ENCODE data around the gene DUSP7.
"Not testable (repeated sequence)": the region's sequence is repeated elsewhere in the genome, so short reads cannot be mapped to it uniquely, and the experiment has no call there.

DUSP7 gene

DNA sequence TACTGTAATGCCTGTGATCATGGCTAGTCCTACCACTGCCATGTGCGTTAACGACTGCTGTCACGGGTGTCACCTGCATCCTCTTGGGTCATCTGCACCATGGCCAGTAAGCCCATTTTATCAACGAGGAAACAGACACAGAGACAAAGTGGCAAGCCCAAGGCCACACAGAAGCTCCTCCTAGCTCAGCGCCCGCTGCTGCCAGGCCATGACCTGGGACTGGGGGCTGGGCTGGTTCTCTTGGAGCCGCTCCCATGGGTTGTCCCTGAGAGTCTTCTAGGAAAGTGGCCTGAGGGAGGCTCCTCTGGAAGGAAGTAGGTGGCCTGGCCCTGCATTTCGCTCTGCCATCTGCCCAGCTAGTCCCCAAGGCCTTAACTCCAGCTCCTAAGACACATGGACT, 4.9 kb downstream of the DUSP7 start:
- H3K27me3 ChIP-seq (ENCODE audit: control insufficient read depth in 1 of 2, insufficient read depth in 2 of 2, low read length in 2 of 2): no peaks in the 10 kb centered on the region
- H3K9ac ChIP-seq (ENCODE audit: low read length): no peak overlapping the region
- H3K4me3 ChIP-seq (ENCODE audit: low read depth in 1 of 2, low read length in 2 of 2): no peak overlapping the region
- H3K9me3 ChIP-seq (ENCODE audit: low read length): no peaks in the 10 kb centered on the region
- H3K36me3 ChIP-seq (ENCODE audit: insufficient read depth, low read length): peaks cover 46% of the 10 kb centered on the region
- no peak overlapping the region for H3K27ac ChIP-seq (ENCODE audit: low read depth, low read length)
- H3K4me1 ChIP-seq (ENCODE audit: insufficient read depth, low read length): peaks cover 30% of the 10 kb centered on the region

DNA sequence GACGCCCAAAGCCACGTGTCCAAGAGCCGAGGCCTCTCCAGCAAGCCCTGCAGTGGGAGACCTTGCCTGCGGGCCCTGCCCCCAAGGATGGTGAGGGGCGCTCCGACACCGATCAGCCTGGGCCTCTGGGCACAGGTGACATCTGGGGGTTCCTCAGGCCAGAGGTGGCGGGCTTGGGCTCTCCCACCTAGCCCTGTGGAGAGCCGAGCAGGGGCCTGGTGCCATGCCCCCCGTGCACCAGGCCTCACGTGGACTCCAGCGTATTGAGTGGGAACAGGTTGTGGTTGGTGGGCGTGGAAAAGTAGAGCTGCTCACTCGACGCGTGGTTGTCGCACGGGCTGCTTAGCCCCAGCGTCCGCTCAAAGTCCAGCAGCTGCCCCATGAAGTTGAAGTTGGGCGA, 5.8 kb downstream of the DUSP7 start:
- H3K36me3 ChIP-seq (ENCODE audit: insufficient read depth, low read length): peaks cover 46% of the 10 kb centered on the region
- peaks cover 30% of the 10 kb centered on the region for H3K4me1 ChIP-seq (ENCODE audit: insufficient read depth, low read length)
- no peak overlapping the region for H3K4me3 ChIP-seq (ENCODE audit: low read depth in 1 of 2, low read length in 2 of 2)
- no peaks in the 10 kb centered on the region for H3K9me3 ChIP-seq (ENCODE audit: low read length)
- no peaks in the 10 kb centered on the region for H3K27me3 ChIP-seq (ENCODE audit: control insufficient read depth in 1 of 2, insufficient read depth in 2 of 2, low read length in 2 of 2)
- no peak overlapping the region for H3K9ac ChIP-seq (ENCODE audit: low read length)
- H3K27ac ChIP-seq (ENCODE audit: low read depth, low read length): no peak overlapping the region

DNA sequence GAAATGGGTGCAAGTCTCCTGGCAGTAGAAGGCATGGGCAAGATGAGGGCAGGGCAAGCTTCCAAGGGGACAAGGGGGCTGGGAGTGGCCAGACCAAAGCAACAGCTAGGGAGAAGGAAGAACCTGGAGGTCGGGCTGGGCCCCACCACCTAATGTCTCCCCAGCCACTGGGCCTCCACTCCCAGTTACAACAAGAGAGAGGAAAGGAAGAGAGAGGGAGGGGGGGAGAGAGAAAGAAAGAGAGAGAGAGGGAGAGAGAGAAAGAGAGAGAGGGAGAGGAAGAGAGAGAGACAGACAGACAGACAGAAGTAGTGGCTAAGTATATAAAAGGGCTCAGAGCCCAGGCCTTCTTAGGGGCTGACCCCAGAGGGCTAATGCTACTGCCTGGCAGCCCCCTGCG, 6.9 kb downstream of the DUSP7 start:
- peaks cover 46% of the 10 kb centered on the region for H3K36me3 ChIP-seq (ENCODE audit: insufficient read depth, low read length)
- no peak overlapping the region for H3K4me3 ChIP-seq (ENCODE audit: low read depth in 1 of 2, low read length in 2 of 2)
- no peaks in the 10 kb centered on the region for H3K27me3 ChIP-seq (ENCODE audit: control insufficient read depth in 1 of 2, insufficient read depth in 2 of 2, low read length in 2 of 2)
- H3K9ac ChIP-seq (ENCODE audit: low read length): no peak overlapping the region
- H3K27ac ChIP-seq (ENCODE audit: low read depth, low read length): no peak overlapping the region
- no peaks in the 10 kb centered on the region for H3K9me3 ChIP-seq (ENCODE audit: low read length)
- peaks cover 26% of the 10 kb centered on the region for H3K4me1 ChIP-seq (ENCODE audit: insufficient read depth, low read length)

DNA sequence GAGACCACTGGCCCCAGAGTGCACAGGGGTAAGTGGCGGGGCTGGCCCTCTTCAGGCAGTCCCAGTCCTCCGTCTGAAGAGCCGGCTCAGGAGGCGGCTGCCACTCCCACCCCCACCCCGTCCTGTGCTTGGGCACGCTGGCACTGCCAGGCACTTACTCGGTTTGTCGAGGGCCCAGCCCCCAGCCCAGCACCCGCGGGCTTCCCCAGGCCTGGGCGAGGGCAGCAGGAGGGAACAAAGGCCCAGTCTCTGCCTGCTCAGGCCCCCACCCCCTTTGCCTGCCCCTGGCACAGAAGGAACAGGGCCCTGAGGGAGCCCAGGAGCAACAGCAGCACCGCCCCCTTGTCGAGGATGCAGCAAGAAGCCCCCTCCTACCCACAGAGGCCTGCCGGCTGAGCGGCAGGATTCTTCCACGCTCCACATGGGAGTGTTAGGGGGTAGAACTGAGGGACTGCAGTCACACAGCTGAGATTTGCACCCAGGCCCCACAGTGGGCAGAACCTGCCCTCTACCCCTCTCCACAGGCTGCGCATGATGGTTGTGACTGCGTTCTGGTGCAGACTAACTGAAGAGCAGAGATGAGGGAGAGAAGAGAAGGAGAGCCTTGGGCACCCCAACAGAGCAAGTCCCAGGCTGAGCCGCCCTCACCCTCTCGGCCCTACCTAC, 8.9 kb downstream of the DUSP7 start:
- Histone ChIP-seq H3K4me3 (ENCODE audit: low read depth in 1 of 2, low read length in 2 of 2) (no peak overlapping the region), H3K27ac (ENCODE audit: low read depth, low read length) (no peak overlapping the region), H3K36me3 (ENCODE audit: insufficient read depth, low read length) (peaks cover 38% of the 10 kb centered on the region), H3K9me3 (ENCODE audit: low read length) (no peaks in the 10 kb centered on the region), H3K27me3 (ENCODE audit: control insufficient read depth in 1 of 2, insufficient read depth in 2 of 2, low read length in 2 of 2) (no peaks in the 10 kb centered on the region), H3K4me1 (ENCODE audit: insufficient read depth, low read length) (peaks cover 7% of the 10 kb centered on the region), H3K9ac (ENCODE audit: low read length) (no peak overlapping the region)

DNA sequence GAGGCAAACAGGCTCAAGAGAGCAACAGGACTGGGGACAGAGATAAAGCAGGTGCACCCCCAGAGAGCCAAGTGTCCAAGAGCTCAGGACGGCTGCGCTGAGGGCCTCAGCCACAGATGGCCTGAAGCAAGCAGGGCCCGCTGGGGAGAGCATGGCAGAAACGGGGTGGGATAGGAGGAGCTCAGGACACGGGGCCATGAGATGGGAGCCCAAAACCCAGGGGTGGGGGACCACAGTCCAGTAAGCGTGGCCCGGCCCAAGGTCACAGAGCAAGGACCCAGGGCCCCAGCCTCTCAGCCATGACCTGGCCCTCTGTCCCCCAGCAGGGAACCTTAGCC, 9.5 kb downstream of the DUSP7 start:
- H3K27me3 ChIP-seq (ENCODE audit: control insufficient read depth in 1 of 2, insufficient read depth in 2 of 2, low read length in 2 of 2): no peaks in the 10 kb centered on the region
- H3K4me3 ChIP-seq (ENCODE audit: low read depth in 1 of 2, low read length in 2 of 2): no peak overlapping the region
- no peaks in the 10 kb centered on the region for H3K9me3 ChIP-seq (ENCODE audit: low read length)
- H3K4me1 ChIP-seq (ENCODE audit: insufficient read depth, low read length): peaks cover 2% of the 10 kb centered on the region
- H3K36me3 ChIP-seq (ENCODE audit: insufficient read depth, low read length): peaks cover 34% of the 10 kb centered on the region
- no peak overlapping the region for H3K9ac ChIP-seq (ENCODE audit: low read length)
- no peak overlapping the region for H3K27ac ChIP-seq (ENCODE audit: low read depth, low read length)

DNA sequence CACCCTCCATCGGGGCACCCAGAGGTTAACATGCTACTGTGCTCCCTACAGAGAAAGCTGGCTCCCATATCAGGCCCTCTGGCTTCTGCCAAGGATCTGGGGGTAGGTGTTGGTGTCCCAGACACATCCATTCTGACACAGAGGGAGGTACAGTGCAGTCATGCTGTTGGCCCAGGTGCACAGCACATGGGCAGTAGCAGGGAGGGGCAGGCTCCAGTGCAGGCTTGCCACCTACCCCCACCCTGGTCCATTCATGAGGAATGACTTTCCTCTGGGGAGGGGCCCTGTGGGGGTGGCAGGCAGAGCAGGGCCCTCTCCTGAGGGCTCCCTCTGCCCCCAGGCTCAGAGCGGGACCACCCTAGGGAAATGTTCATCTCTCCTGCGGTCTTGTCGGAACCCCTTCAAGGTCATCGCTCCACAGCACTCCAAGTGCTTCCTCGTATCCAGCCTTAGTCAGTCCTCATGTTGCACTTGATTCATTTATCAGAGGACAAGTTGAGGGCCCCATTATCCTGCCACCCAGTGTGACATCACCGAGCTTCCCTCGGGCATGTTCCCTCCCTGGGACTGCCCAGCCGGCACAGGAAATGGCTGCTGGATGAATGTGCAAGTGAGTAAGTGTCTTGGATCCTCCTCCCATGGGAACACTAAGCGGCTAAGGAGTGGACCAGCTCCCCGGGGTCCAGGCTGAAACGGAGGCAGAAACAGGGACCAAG, 10.0 kb downstream of the DUSP7 start:
- Histone ChIP-seq H3K27me3 (ENCODE audit: control insufficient read depth in 1 of 2, insufficient read depth in 2 of 2, low read length in 2 of 2) (no peaks in the 10 kb centered on the region), H3K4me3 (ENCODE audit: low read depth in 1 of 2, low read length in 2 of 2) (no peak overlapping the region), H3K9ac (ENCODE audit: low read length) (no peak overlapping the region), H3K9me3 (ENCODE audit: low read length) (no peaks in the 10 kb centered on the region), H3K36me3 (ENCODE audit: insufficient read depth, low read length) (peaks cover 28% of the 10 kb centered on the region), H3K27ac (ENCODE audit: low read depth, low read length) (no peak overlapping the region), H3K4me1 (ENCODE audit: insufficient read depth, low read length) (no peaks in the 10 kb centered on the region)

DNA sequence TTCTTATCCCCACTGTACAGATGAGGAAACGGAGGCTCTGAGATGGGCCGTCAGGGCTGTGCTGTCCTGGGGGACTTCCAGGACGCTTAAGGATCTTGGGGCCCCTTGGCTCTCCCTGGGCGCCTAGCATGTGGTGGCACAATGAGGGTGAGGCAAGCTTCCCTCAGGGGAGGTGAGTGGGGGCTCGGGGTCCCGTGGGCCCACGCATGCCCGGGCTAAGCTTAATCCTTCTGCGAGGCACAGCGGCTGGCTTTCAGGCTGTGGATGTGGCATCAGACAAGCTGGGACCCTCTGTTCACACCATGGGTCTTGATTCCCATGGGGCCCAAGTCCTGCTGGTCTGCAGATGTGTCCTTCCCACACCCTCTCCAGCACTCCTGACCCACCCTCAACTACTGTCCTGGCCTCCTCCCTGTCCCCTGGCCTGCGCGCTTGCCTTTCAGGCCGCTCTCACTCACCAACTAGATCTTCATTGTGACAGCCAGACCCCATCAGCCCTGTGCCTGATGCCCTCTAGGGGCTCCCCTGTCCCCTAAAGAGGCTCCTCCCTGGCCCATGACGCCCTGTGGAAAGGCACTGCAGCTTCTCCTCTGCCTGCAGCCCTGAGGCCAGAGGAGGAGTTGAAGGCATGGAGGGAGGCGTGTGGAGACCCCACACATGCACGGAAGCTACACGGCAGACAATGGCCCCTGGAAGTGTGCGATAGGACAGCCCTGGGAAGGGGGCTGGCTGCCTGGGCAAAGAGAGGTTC, 11.3 kb downstream of the DUSP7 start:
- Histone ChIP-seq H3K9ac (ENCODE audit: low read length) (no peak overlapping the region), H3K9me3 (ENCODE audit: low read length) (no peaks in the 10 kb centered on the region), H3K4me1 (ENCODE audit: insufficient read depth, low read length) (no peaks in the 10 kb centered on the region), H3K27ac (ENCODE audit: low read depth, low read length) (no peak overlapping the region), H3K36me3 (ENCODE audit: insufficient read depth, low read length) (peaks cover 16% of the 10 kb centered on the region), H3K27me3 (ENCODE audit: control insufficient read depth in 1 of 2, insufficient read depth in 2 of 2, low read length in 2 of 2) (no peaks in the 10 kb centered on the region), H3K4me3 (ENCODE audit: low read depth in 1 of 2, low read length in 2 of 2) (no peak overlapping the region)

DNA sequence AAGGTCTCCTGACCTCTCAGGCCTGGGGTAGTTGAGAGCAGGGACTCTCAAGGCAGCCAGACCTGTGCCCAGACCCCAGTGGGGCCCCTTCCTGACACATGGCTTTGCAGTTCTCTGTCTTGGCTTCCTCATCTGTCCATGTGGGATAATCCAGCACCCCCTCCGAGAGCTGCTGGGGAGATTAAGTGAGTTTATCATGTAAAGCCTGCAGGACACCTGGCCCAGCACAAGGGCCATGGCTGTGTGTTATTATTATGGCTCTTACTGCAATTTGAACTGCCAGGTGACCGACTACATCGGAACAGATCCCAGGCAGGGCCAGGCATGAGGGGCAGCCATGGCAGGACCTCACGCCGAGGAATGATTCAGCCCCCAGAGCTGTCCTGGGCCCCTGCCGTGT, 12.6 kb downstream of the DUSP7 start:
- Histone ChIP-seq H3K4me3 (ENCODE audit: low read depth in 1 of 2, low read length in 2 of 2) (no peak overlapping the region), H3K36me3 (ENCODE audit: insufficient read depth, low read length) (peaks cover 5% of the 10 kb centered on the region), H3K9ac (ENCODE audit: low read length) (no peak overlapping the region), H3K27ac (ENCODE audit: low read depth, low read length) (no peak overlapping the region), H3K27me3 (ENCODE audit: control insufficient read depth in 1 of 2, insufficient read depth in 2 of 2, low read length in 2 of 2) (no peaks in the 10 kb centered on the region), H3K4me1 (ENCODE audit: insufficient read depth, low read length) (no peaks in the 10 kb centered on the region), H3K9me3 (ENCODE audit: low read length) (no peaks in the 10 kb centered on the region)

DNA sequence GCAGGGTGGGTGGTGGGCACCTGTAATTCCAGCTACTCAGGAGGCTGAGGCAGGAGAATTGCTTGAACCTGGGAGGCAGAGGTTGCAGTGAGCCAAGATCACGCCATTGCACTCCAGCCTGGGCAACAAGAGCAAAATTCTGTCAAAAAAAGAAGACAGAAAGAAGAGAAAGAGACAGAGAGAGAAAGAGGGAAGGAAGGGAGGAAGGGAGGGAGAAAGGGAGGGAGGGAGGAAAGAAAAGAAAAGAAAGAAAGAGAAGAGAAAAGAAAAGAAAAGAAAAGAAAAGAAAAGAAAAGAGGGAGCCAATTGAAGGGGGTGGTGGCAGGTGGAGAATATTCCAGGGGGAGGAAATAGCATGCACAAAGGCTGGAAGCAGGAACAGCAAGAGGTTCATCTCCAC, 13.3 kb downstream of the DUSP7 start:
- not testable (repeated sequence) for H3K27ac ChIP-seq (ENCODE audit: low read depth, low read length); H3K4me1 ChIP-seq (ENCODE audit: insufficient read depth, low read length); H3K4me3 ChIP-seq (ENCODE audit: low read depth in 1 of 2, low read length in 2 of 2); H3K9ac ChIP-seq (ENCODE audit: low read length); H3K27me3 ChIP-seq (ENCODE audit: control insufficient read depth in 1 of 2, insufficient read depth in 2 of 2, low read length in 2 of 2); H3K9me3 ChIP-seq (ENCODE audit: low read length); H3K36me3 ChIP-seq (ENCODE audit: insufficient read depth, low read length)

DNA sequence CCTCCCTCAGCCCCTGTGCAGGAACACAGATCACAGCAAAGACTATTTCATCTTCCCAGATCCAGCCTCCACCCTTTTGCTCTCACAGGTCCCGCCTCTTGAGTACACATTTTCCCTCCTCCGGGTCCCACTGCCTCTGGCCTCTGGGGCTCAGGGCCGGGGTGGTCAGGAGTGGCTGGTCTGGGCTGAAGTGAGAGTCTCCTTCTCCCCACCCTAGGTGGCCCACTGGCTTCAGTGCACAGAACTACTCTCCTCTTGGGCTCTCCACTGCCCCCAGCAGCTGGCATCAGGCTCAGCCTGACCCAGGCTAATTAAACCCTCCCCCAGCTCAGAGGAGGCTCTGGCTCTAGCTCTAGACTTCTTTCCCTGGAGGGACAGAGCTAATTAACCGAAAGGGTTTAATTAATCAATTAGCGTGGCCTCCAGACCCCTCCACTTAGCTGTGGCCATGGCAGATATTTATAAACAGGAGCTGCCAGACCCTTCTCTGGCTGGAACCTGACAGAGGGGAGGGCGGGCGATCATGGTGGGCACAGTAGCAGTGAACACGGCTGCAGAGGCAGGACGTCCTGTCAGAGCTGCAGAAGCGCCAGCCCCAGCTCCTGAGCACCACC, 15.1 kb downstream of the DUSP7 start:
- no peaks in the 10 kb centered on the region for H3K4me1 ChIP-seq (ENCODE audit: insufficient read depth, low read length)
- no peak overlapping the region for H3K9ac ChIP-seq (ENCODE audit: low read length)
- no peaks in the 10 kb centered on the region for H3K9me3 ChIP-seq (ENCODE audit: low read length)
- H3K27ac ChIP-seq (ENCODE audit: low read depth, low read length): no peak overlapping the region
- no peak overlapping the region for H3K4me3 ChIP-seq (ENCODE audit: low read depth in 1 of 2, low read length in 2 of 2)
- H3K36me3 ChIP-seq (ENCODE audit: insufficient read depth, low read length): no peaks in the 10 kb centered on the region
- no peaks in the 10 kb centered on the region for H3K27me3 ChIP-seq (ENCODE audit: control insufficient read depth in 1 of 2, insufficient read depth in 2 of 2, low read length in 2 of 2)

DNA sequence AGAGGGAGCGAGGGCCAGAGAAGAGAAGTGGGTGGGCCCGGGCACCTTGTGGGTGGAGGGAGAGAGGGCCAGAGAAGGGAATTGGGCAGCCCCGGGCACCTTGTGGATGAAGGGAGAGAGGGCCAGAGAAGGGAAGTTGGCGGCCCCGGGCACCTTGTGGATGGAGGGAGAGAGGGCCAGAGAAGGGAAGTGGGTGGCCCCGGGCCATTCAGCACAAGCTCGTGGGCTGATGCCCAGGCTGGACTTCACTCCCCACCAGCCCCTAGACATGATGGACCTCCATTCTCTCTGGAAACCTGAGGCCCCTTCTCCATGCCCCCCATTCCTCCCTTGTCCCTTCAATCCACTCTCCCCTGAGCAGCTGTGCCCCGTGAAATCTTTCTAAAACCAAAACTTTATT, 15.8 kb downstream of the DUSP7 start:
- Histone ChIP-seq H3K36me3 (ENCODE audit: insufficient read depth, low read length) (no peaks in the 10 kb centered on the region), H3K9me3 (ENCODE audit: low read length) (no peaks in the 10 kb centered on the region), H3K9ac (ENCODE audit: low read length) (no peak overlapping the region), H3K27me3 (ENCODE audit: control insufficient read depth in 1 of 2, insufficient read depth in 2 of 2, low read length in 2 of 2) (no peaks in the 10 kb centered on the region), H3K4me1 (ENCODE audit: insufficient read depth, low read length) (no peaks in the 10 kb centered on the region), H3K4me3 (ENCODE audit: low read depth in 1 of 2, low read length in 2 of 2) (no peak overlapping the region), H3K27ac (ENCODE audit: low read depth, low read length) (no peak overlapping the region)
